Glutamatergic neuron (in vitro differentiated cells): Measurements from ENCODE around the gene PTTG1. TPM values are rescaled to one million over a fixed set of nuclear protein-coding genes. Genes with fewer than 3 reads are reported as not detected.

ENCODE experiments used
- DNase-seq: peaks from one replicate; pipeline ENCODE4 v3.0.0; 2022
- H3K27ac Mint-ChIP-seq: one replicate; pipeline ENCODE4 v1.8.0; 2020; ENCODE audit warnings: mild to moderate bottlenecking, mixed read lengths, inconsistent platforms; ENCODE audit not compliant: unreplicated experiment
- H3K27me3 Mint-ChIP-seq: one replicate; pipeline ENCODE4 v1.8.0; 2020; ENCODE audit warnings: mild to moderate bottlenecking, moderate library complexity, mixed read lengths, inconsistent platforms; ENCODE audit not compliant: unreplicated experiment
- H3K36me3 Mint-ChIP-seq: one replicate; pipeline ENCODE4 v1.8.0; 2020; ENCODE audit warnings: mild to moderate bottlenecking, mixed read lengths, inconsistent platforms; ENCODE audit not compliant: unreplicated experiment
- H3K4me1 Mint-ChIP-seq: one replicate; pipeline ENCODE4 v1.8.0; 2020; ENCODE audit warnings: mild to moderate bottlenecking, low read depth, mixed read lengths, inconsistent platforms; ENCODE audit not compliant: unreplicated experiment
- H3K4me3 Mint-ChIP-seq: one replicate; pipeline ENCODE4 v1.8.0; 2020; ENCODE audit warnings: mild to moderate bottlenecking, mixed read lengths, inconsistent platforms; ENCODE audit not compliant: unreplicated experiment
- H3K9me3 Mint-ChIP-seq: one replicate; pipeline ENCODE4 v1.8.0; 2020; ENCODE audit warnings: mild to moderate bottlenecking, moderate library complexity, mixed read lengths, inconsistent platforms; ENCODE audit not compliant: unreplicated experiment
- total RNA-seq: library from RNA; stranded (reverse); fragmentation: NEBNext Ultra II Directional; extraction: Animal tissue kit (Norgen Biotek cat#: 25700); gene quantifications from one replicate; pipeline ENCODE4 v1.2.1, GENCODE V29; 2021; ENCODE audit not compliant: unreplicated experiment
- TF ChIP-seq, protein P1 (sequence below): fragments of 200-600 bp; sonication (generic); IDR thresholded peaks from one replicate; pipeline ENCODE4 v1.5.0; 2021; ENCODE audit not compliant: partially characterized antibody, unreplicated experiment

Gene PTTG1
- total RNA-seq, 1 donor from 2014 or later = 25.3 TPM

DNA sequence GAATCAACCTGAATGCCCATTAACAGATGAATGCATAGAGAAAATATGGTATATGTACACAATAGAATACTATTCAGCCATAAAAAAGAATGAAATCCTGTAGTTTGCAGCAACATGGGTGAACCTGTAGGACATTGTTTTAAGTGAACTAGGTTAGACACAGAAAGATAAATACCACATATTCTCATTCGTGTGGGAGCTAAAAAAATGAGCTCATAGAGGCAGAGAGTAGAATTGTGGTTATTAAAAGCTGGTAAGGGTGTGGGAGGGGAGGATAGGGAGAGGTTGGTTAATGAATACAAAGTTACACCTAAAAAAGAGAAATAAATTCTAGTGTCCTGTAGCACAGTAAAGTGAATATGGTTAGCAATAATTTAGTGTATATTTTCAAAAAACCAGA lies 23.5 kb downstream of the PTTG1 start:
- no peaks in the 10 kb centered on the region for H3K4me1 Mint-ChIP-seq
- H3K27me3 Mint-ChIP-seq = no peaks in the 10 kb centered on the region
- H3K4me3 Mint-ChIP-seq = no peak overlapping the region
- no peak overlapping the region for H3K27ac Mint-ChIP-seq
- no peaks in the 10 kb centered on the region for H3K9me3 Mint-ChIP-seq
- TF ChIP-seq, protein P1, sequence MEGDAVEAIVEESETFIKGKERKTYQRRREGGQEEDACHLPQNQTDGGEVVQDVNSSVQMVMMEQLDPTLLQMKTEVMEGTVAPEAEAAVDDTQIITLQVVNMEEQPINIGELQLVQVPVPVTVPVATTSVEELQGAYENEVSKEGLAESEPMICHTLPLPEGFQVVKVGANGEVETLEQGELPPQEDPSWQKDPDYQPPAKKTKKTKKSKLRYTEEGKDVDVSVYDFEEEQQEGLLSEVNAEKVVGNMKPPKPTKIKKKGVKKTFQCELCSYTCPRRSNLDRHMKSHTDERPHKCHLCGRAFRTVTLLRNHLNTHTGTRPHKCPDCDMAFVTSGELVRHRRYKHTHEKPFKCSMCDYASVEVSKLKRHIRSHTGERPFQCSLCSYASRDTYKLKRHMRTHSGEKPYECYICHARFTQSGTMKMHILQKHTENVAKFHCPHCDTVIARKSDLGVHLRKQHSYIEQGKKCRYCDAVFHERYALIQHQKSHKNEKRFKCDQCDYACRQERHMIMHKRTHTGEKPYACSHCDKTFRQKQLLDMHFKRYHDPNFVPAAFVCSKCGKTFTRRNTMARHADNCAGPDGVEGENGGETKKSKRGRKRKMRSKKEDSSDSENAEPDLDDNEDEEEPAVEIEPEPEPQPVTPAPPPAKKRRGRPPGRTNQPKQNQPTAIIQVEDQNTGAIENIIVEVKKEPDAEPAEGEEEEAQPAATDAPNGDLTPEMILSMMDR = no peak
- H3K36me3 Mint-ChIP-seq = peaks cover 5% of the 10 kb centered on the region
- no peak for DNase-seq

GRCh38 chr5:160445751-160446150 lies 24.1 kb downstream of the PTTG1 start:
- no peak for DNase-seq
- no peak overlapping the region for H3K4me3 Mint-ChIP-seq
- no peaks in the 10 kb centered on the region for H3K4me1 Mint-ChIP-seq
- TF ChIP-seq, protein P1 = no peak
- peaks cover 5% of the 10 kb centered on the region for H3K36me3 Mint-ChIP-seq
- no peak overlapping the region for H3K27ac Mint-ChIP-seq
- no peaks in the 10 kb centered on the region for H3K27me3 Mint-ChIP-seq
- no peaks in the 10 kb centered on the region for H3K9me3 Mint-ChIP-seq

DNA sequence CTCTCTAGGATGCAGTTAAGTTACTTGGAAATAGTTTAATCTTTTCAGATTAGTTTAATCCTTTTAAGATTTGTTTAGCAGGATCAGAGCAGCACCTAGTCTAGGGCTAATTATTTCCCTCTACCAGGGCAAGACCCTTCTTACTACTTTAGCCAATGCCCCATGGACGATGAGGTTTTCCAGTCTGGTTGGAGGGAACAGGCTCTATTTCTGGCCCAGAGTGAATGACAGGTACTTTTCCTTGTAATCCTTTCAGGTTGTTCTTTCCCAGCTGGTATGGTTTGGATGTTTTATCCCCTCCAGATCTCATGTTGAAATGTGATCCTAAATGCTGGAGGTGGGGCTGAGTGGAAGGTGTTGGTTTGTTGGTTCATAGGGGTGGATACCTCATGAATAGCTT lies 27.2 kb downstream of the PTTG1 start:
- H3K9me3 Mint-ChIP-seq = peaks cover 1% of the 10 kb centered on the region
- H3K27me3 Mint-ChIP-seq = no peaks in the 10 kb centered on the region
- no peak overlapping the region for H3K4me3 Mint-ChIP-seq
- H3K36me3 Mint-ChIP-seq = peaks cover 5% of the 10 kb centered on the region
- no peaks in the 10 kb centered on the region for H3K4me1 Mint-ChIP-seq
- H3K27ac Mint-ChIP-seq = no peak overlapping the region
- DNase-seq = no peak
- TF ChIP-seq, protein P1 = no peak

GRCh38 chr5:160449458-160449857 lies 27.8 kb downstream of the PTTG1 start:
- Mint-ChIP-seq H3K27me3 (no peaks in the 10 kb centered on the region), H3K27ac (no peak overlapping the region), H3K4me3 (no peak overlapping the region), H3K4me1 (no peaks in the 10 kb centered on the region), H3K36me3 (peaks cover 5% of the 10 kb centered on the region), H3K9me3 (peaks cover 1% of the 10 kb centered on the region)
- TF ChIP-seq, protein P1 = no peak
- no peak for DNase-seq

GRCh38 chr5:160450164-160450932 lies 28.7 kb downstream of the PTTG1 start:
- no peak for DNase-seq
- Mint-ChIP-seq H3K27ac (no peak overlapping the region), H3K4me1 (no peaks in the 10 kb centered on the region), H3K9me3 (peaks cover 1% of the 10 kb centered on the region), H3K27me3 (no peaks in the 10 kb centered on the region), H3K36me3 (peaks cover 5% of the 10 kb centered on the region), H3K4me3 (no peak overlapping the region)
- TF ChIP-seq, protein P1 = no peak
